Astrocyte of the spinal cord (primary cell): ENCODE measurements around the gene ALOX15B.
A peak's percentile ranks its signal among the peaks of the same experiment; 100 is the strongest.

ENCODE experiments used
- DNase-seq: peaks from one replicate; pipeline ENCODE4 v3.0.0; 2011; ENCODE audit warnings: low read depth, low spot score
- H3K4me3 ChIP-seq: 2 replicates; pipeline ENCODE4 v1.5.1; 2011; ENCODE audit warnings: low read depth, mild to moderate bottlenecking, low read length, moderate library complexity
- CTCF ChIP-seq: IDR thresholded peaks from 2 replicates; pipeline ENCODE4 v1.5.1; 2012; ENCODE audit warnings: low read depth, mild to moderate bottlenecking, low read length, inconsistent platforms
- in situ Hi-C: cut with HindIII; loops from 2 replicates; pipeline ENCODE4 v1.10.0; 2017; ENCODE audit warnings: low sequenced_read_pairs

The ALOX15B gene

GRCh38 chr17:8048736-8049135, 9.9 kb downstream of the ALOX15B start:
- H3K4me3 ChIP-seq, result no peak overlapping the region
- no peak for TF ChIP-seq CTCF
- no peak for DNase-seq
- in situ Hi-C loops, result no loop called here

GRCh38 chr17:8051831-8052230, 13.0 kb downstream of the ALOX15B start:
- no peak overlapping the region for H3K4me3 ChIP-seq
- TF ChIP-seq CTCF, result no peak

GRCh38 chr17:8052256-8053252, 13.7 kb downstream of the ALOX15B start:
- TF ChIP-seq CTCF, result no peak
- in situ Hi-C loops, result loop anchor here (10.0 kb wide), 1 partner anchor 62 kb away; the partner anchor contains the start of gene ALOXE3
- no peak for DNase-seq
- no peak overlapping the region for H3K4me3 ChIP-seq

More at GRCh38 chr17:8051831-8052230, 13.0 kb downstream of the ALOX15B start:
- DNase-seq, result no peak
- in situ Hi-C loops, result loop anchor here (10.0 kb wide), 1 partner anchor 63 kb away; the partner anchor contains the start of gene ALOXE3

GRCh38 chr17:8053600-8053999, 14.7 kb downstream of the ALOX15B start:
- in situ Hi-C loops, result loop anchor here (10.0 kb wide), 1 partner anchor 61 kb away; the partner anchor contains the start of gene ALOXE3
- TF ChIP-seq CTCF, result no peak
- DNase-seq, result no peak
- H3K4me3 ChIP-seq, result no peak overlapping the region

- in situ Hi-C loops, result loop anchor here (10.0 kb wide), 1 partner anchor 59 kb away; the partner anchor contains the start of gene ALOXE3
- no peak for TF ChIP-seq CTCF
- no peak overlapping the region for H3K4me3 ChIP-seq
- DNase-seq, result no peak
Measured at GRCh38 chr17:8055851-8056231, 17.0 kb downstream of the ALOX15B start.

GRCh38 chr17:8056232-8056975, 17.5 kb downstream of the ALOX15B start:
- no peak overlapping the region for H3K4me3 ChIP-seq
- peak; percentile 67 for DNase-seq
- no peak for TF ChIP-seq CTCF
- in situ Hi-C loops, result loop anchor here (10.0 kb wide), 1 partner anchor 58 kb away; the partner anchor contains the start of gene ALOXE3
